ENCODE results near the gene DPF3. TPM values are rescaled to one million over a fixed set of nuclear protein-coding genes. Genes with fewer than 3 reads are reported as not detected.

DPF3 gene
- total and polyA plus RNA-seq, 9 of the 15 experiments (the other 6 are each of a cell fraction or from before 2014, with no cell fraction given) = 0.21 to 4.9 (median 1.2) TPM

DNA sequence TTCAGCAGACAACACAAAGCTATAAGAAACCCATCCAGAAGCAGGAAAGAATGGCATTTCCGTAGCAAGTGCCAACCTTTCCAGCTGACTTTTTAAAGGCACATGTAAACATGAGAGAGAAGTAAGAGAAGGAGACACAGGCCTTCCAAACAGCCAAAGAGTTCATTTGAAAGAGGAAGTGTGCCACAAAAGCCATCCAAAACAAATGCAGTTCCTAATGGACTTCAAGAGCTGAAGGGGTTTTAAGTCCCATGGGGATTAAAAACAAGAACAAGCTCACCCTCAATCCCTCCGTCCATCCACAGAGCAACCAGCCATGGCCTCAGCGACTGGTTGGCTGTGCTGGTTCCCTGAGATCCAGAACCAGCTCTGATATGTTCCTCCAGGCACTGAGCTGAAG lies 4.5 kb upstream of the DPF3 start:
- TF ChIP-seq THRAP3 (IDR thresholded peaks at IDR 0.05; ENCODE audit: borderline replicate concordance) (no peak), ZNF165 (CRISPR knock-in tag; IDR thresholded peaks at IDR 0.05; ENCODE audit: borderline replicate concordance) (no peak), SPI1 (IDR thresholded peaks at IDR 0.05; ENCODE audit: borderline replicate concordance, low read depth, low read length) (peak; percentile 69; the same call in 1 of the 2 replicates), ILF3 (IDR thresholded peaks at IDR 0.05; ENCODE audit: borderline replicate concordance) (no peak)
- TF ChIP-seq, protein P1, sequence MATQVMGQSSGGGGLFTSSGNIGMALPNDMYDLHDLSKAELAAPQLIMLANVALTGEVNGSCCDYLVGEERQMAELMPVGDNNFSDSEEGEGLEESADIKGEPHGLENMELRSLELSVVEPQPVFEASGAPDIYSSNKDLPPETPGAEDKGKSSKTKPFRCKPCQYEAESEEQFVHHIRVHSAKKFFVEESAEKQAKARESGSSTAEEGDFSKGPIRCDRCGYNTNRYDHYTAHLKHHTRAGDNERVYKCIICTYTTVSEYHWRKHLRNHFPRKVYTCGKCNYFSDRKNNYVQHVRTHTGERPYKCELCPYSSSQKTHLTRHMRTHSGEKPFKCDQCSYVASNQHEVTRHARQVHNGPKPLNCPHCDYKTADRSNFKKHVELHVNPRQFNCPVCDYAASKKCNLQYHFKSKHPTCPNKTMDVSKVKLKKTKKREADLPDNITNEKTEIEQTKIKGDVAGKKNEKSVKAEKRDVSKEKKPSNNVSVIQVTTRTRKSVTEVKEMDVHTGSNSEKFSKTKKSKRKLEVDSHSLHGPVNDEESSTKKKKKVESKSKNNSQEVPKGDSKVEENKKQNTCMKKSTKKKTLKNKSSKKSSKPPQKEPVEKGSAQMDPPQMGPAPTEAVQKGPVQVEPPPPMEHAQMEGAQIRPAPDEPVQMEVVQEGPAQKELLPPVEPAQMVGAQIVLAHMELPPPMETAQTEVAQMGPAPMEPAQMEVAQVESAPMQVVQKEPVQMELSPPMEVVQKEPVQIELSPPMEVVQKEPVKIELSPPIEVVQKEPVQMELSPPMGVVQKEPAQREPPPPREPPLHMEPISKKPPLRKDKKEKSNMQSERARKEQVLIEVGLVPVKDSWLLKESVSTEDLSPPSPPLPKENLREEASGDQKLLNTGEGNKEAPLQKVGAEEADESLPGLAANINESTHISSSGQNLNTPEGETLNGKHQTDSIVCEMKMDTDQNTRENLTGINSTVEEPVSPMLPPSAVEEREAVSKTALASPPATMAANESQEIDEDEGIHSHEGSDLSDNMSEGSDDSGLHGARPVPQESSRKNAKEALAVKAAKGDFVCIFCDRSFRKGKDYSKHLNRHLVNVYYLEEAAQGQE (IDR thresholded peaks at IDR 0.05; ENCODE audit: borderline replicate concordance) = no peak
- TF ChIP-seq, protein P1 (CRISPR knock-in tag; IDR thresholded peaks at IDR 0.05; ENCODE audit: low read depth) = no peak
- Histone ChIP-seq H3K27me3 (ENCODE audit: control insufficient read depth in 2 of 2, insufficient read depth in 2 of 2, low read length in 2 of 2) (no peaks in the 10 kb centered on the region), H3K4me1 (replicated peaks in 1 of 2; ENCODE audit: control insufficient read depth in 2 of 2, insufficient read depth in 2 of 2, low read length in 2 of 2) (peaks cover 2 to 6% of the 10 kb centered on the region in 2 experiments; a peak in 3 of 5 replicates), H4K20me1 (replicated peaks; ENCODE audit: control insufficient read depth, insufficient read depth, low read length) (no peaks in the 10 kb centered on the region), H3K27ac (ENCODE audit: extremely low read depth, low read depth, low read length) (no peak overlapping the region), H2AFZ (ENCODE audit: low read depth, low read length) (no peak overlapping the region), H3K79me2 (ENCODE audit: control insufficient read depth, insufficient read depth, low read length) (no peaks in the 10 kb centered on the region), H3K9me1 (ENCODE audit: control insufficient read depth, insufficient read depth, low read length) (no peaks in the 10 kb centered on the region), H3K36me3 (ENCODE audit: control insufficient read depth, insufficient read depth, low read length) (no peaks in the 10 kb centered on the region), H3K4me3 (no peak overlapping the region), H3K9ac (ENCODE audit: insufficient read depth in 1 of 2, low read depth in 2 of 2, low read length in 2 of 2) (no peak overlapping the region), H3K9me3 (replicated peaks; ENCODE audit: control insufficient read depth, insufficient read depth, low read depth, low read length) (no peaks in the 10 kb centered on the region), H3K4me2 (ENCODE audit: insufficient read depth, low read length) (no peak overlapping the region)
- intact Hi-C loops (cut with micrococcal nuclease) = no loop called here
- in situ Hi-C loops (cut with MboI) = no loop called here
- BruUV-seq (replicated peaks) = no TSS peak
- no peak for FAIRE-seq
- 39% methylated on average over 3 of the region's 3 CpGs for WGBS (ENCODE audit: insufficient coverage, low coverage, missing lambda C conversion rate)
- ChIA-PET CTCF (ENCODE audit: low intra/inter-chr PET ratio) (no interaction called here), POLR2A (interaction anchor here (0.6 to 0.7 kb wide), 2 partner anchors 9 to 28 kb away, joined by 3 to 4 read pairs; partner anchors contain the start of gene DCAF4)
- ATAC-seq = no peak
- DNase-seq (ENCODE audit: extremely low read depth in 1 of 4, low spot score in 3 of 4) = no peak

Measured in K562 (cell line).